Fibroblast of lung (primary cell): ENCODE measurements around the gene EXOC6B.

Experiments used
- EZH2 ChIP-seq: IDR thresholded peaks from 2 replicates; pipeline ENCODE4 v1.5.1; 2012; ENCODE audit warnings: low read length, control low read depth, mild to moderate bottlenecking; ENCODE audit errors: missing control alignments
- TF ChIP-seq, protein P1 (sequence below), 2 donors: IDR thresholded peaks in 1 of 2; conservative IDR thresholded peaks in 1 of 2; 1 replicate in 1 of 2; 2 replicates in 1 of 2; pipeline ENCODE4 v1.5.1; 2011 to 2012; ENCODE audit warnings: low read length in 2 of 2, control low read depth in 1 of 2, inconsistent platforms in 1 of 2, low read depth in 1 of 2, mild to moderate bottlenecking in 1 of 2

DNA sequence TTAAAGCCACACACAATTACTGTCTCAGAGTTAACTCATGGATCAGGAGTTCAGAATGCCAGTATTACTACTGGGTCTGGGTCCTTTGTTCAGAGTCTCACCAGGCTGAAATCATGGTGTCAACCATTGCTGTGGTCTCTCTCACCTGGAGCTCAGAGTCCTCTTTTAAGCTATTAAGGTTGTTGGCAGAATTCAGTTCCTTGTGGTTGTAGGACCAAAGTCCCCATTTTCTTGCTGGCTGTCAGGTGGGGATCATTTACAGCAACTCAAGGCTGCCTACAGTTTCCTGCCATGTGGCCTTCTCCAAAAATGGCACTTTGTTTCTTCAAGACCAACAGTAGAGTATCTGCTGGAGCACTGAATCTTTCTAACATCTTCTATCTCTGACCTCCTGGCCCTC lies 113.5 kb downstream of the EXOC6B start:
- TF ChIP-seq, protein P1, sequence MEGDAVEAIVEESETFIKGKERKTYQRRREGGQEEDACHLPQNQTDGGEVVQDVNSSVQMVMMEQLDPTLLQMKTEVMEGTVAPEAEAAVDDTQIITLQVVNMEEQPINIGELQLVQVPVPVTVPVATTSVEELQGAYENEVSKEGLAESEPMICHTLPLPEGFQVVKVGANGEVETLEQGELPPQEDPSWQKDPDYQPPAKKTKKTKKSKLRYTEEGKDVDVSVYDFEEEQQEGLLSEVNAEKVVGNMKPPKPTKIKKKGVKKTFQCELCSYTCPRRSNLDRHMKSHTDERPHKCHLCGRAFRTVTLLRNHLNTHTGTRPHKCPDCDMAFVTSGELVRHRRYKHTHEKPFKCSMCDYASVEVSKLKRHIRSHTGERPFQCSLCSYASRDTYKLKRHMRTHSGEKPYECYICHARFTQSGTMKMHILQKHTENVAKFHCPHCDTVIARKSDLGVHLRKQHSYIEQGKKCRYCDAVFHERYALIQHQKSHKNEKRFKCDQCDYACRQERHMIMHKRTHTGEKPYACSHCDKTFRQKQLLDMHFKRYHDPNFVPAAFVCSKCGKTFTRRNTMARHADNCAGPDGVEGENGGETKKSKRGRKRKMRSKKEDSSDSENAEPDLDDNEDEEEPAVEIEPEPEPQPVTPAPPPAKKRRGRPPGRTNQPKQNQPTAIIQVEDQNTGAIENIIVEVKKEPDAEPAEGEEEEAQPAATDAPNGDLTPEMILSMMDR (conservative IDR thresholded peaks at IDR 0.05 in 1 of 2, IDR thresholded peaks at IDR 0.05 in 1 of 2; ENCODE audit: low read depth in 1 of 2, low read length in 2 of 2): no peak
- no peak for TF ChIP-seq EZH2
